Nephron (organoid): ENCODE results near the gene RUNX2.

ENCODE experiments used
- H3K27ac Mint-ChIP-seq, 3 experiments: 2 replicates each; pipeline ENCODE4 v1.8.0; 2020; ENCODE audit warnings: mixed read lengths in 3 of 3, mild to moderate bottlenecking in 2 of 3, moderate library complexity in 1 of 3
- H3K27me3 Mint-ChIP-seq: 2 replicates; pipeline ENCODE4 v1.8.0; 2021; ENCODE audit warnings: low read depth, mild to moderate bottlenecking, moderate library complexity, mixed read lengths
- H3K36me3 Mint-ChIP-seq: 2 replicates; pipeline ENCODE4 v1.8.0; 2020; ENCODE audit warnings: low read depth, mixed read lengths
- H3K4me1 Mint-ChIP-seq: 2 replicates; pipeline ENCODE4 v1.8.0; 2020; ENCODE audit warnings: mixed read lengths
- H3K4me3 Mint-ChIP-seq, 3 experiments: 2 replicates each; pipeline ENCODE4 v1.8.0; 2020; ENCODE audit warnings: mild to moderate bottlenecking in 3 of 3, mixed read lengths in 3 of 3, moderate library complexity in 2 of 3
- H3K9me3 Mint-ChIP-seq: 2 replicates; pipeline ENCODE4 v1.8.0; 2020; ENCODE audit warnings: mixed read lengths
- CTCF ChIP-seq, 3 experiments: fragments of 200-600 bp; sonication (generic); IDR thresholded peaks; one replicate each; pipeline ENCODE4 v1.5.0; 2021; ENCODE audit warnings: antibody characterized with exemption in 3 of 3; ENCODE audit not compliant: unreplicated experiment in 3 of 3

The RUNX2 gene

DNA sequence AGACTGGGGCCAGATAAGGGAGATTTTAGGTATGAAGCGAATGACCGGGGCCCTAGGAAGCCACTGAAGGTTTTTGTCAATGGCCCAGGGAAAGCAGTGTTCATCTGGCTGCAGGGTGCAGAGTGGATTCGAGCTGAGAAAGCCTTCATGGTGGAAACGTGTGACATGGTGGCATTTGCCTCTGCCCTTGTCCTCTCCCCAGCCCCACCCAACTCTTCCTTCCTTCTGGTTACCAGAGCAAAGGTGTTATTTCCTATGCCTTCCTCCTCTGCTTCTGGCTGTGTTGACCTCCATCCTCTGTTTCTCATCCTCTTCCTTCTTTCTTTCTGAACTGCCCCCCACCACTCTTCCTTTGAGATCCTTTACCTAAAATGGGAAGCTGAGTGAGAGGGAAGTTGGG is 244.7 kb downstream of the RUNX2 start:
- Mint-ChIP-seq H3K9me3 (no peaks in the 10 kb centered on the region), H3K27me3 (peaks cover 23% of the 10 kb centered on the region), H3K4me1 (peaks cover 4% of the 10 kb centered on the region), H3K36me3 (no peaks in the 10 kb centered on the region), H3K27ac (no peak overlapping the region), H3K4me3 (no peak overlapping the region)
- TF ChIP-seq CTCF (IDR thresholded peaks at IDR 0.05; ENCODE audit: unreplicated experiment in 3 of 3): no peak

- no peaks in the 10 kb centered on the region for H3K36me3 Mint-ChIP-seq
- TF ChIP-seq CTCF (IDR thresholded peaks at IDR 0.05; ENCODE audit: unreplicated experiment in 3 of 3): no peak
- peaks cover 4% of the 10 kb centered on the region for H3K4me1 Mint-ChIP-seq
Measured at GRCh38 chr6:45574014-45574461, 245.9 kb downstream of the RUNX2 start.

DNA sequence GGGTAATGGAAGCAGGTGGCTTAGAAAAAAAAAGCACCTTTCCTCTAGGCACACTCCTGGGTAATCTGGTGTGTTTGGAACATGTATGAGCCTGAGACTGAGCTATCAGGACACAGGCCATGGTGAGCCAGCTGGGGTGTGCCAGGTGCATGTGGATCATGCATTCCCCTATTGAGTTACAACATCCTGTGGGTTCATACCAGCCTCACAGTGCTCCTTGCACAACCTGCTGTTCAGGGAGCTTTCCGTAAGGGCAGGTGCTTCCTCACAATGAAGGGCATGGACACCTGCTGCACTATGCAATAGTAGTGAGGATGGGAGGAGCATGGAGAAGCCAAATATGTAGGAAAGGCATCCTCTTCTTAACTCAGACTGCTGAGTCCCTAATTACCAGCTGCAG is 246.8 kb downstream of the RUNX2 start:
- no peak overlapping the region for H3K27ac Mint-ChIP-seq
- H3K9me3 Mint-ChIP-seq: no peaks in the 10 kb centered on the region
- no peak for TF ChIP-seq CTCF (IDR thresholded peaks at IDR 0.05; ENCODE audit: unreplicated experiment in 3 of 3)
- peaks cover 18% of the 10 kb centered on the region for H3K27me3 Mint-ChIP-seq
- no peaks in the 10 kb centered on the region for H3K36me3 Mint-ChIP-seq
- no peak overlapping the region for H3K4me3 Mint-ChIP-seq
- peaks cover 4% of the 10 kb centered on the region for H3K4me1 Mint-ChIP-seq

More at GRCh38 chr6:45574014-45574461, 245.9 kb downstream of the RUNX2 start:
- Mint-ChIP-seq H3K9me3 (no peaks in the 10 kb centered on the region), H3K27ac (no peak overlapping the region), H3K4me3 (no peak overlapping the region), H3K27me3 (peaks cover 18% of the 10 kb centered on the region)

GRCh38 chr6:45576648-45577624 is 248.8 kb downstream of the RUNX2 start:
- Mint-ChIP-seq H3K4me1 (peaks cover 4% of the 10 kb centered on the region), H3K27ac (no peak overlapping the region), H3K4me3 (no peak overlapping the region), H3K27me3 (peaks cover 14% of the 10 kb centered on the region), H3K36me3 (no peaks in the 10 kb centered on the region), H3K9me3 (peaks cover 6% of the 10 kb centered on the region)
- no peak for TF ChIP-seq CTCF (IDR thresholded peaks at IDR 0.05; ENCODE audit: unreplicated experiment in 3 of 3)

DNA sequence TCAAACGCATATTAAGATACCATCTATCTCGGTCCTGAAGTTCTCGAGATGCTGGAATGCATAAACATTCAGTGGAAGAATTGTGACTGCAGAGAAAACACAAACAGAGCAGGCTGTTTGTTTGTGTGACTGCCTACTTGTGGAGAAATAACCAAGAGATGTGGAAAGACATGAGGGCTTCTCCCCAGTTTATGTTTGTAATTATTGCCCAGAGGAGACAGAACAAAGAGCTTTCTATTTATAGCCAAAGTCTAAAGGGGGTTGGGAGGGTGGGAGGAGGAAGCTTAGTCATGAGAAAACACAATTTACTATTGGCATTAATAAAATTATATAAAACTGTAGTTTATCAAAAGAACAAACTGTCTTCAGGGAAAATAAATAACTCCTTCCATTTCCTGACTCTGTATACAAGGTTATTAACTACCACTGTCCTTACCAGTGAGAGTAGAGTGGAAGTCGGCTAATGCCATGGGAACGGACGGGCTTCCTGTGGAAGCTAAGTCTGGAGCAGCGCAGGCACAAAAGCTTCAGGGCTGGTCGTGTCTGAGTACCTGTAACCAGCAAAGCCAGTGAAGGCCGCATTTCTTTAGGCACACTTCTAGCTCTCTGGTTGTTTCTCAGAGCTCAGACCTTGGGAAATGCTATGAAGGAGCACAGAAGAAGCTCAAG is 249.8 kb downstream of the RUNX2 start:
- Mint-ChIP-seq H3K4me3 (no peak overlapping the region), H3K4me1 (peaks cover 4% of the 10 kb centered on the region), H3K27me3 (peaks cover 14% of the 10 kb centered on the region), H3K36me3 (no peaks in the 10 kb centered on the region), H3K9me3 (peaks cover 13% of the 10 kb centered on the region), H3K27ac (peak overlapping the region in 2 of 3 experiments; percentile 24 to 35)
- no peak for TF ChIP-seq CTCF (IDR thresholded peaks at IDR 0.05; ENCODE audit: unreplicated experiment in 3 of 3)
